T-cell (primary cell): ENCODE results near the gene RTBDN. TPM values are rescaled to one million over a fixed set of nuclear protein-coding genes. Genes with fewer than 3 reads are reported as not detected.
A peak's percentile ranks its signal among the peaks of the same experiment; 100 is the strongest.

Experiments
- ATAC-seq, 4 experiments: fragments of 200-7000 bp in 3 of 4; fragments of 150-1000 bp in 1 of 4; cut with Tn5 transposase; replicated peaks in 1 of 4; 1 replicate in 3 of 4; 2 replicates in 1 of 4; pipeline ENCODE4 v1.10.0; 2021; ENCODE audit warnings: moderate library complexity in 3 of 4, mild to moderate bottlenecking in 2 of 4, moderate number of reproducible peaks in 1 of 4
- CTCF ChIA-PET, 2 donors: fragments of 300-600 bp; sonication (Branson Sonifier 250); formaldehyde crosslinking; loops; one replicate each; lab custom pipeline; 2022; ENCODE audit warnings: antibody characterized with exemption in 2 of 2; lab: Charles Lee
- POLR2A ChIA-PET, 2 donors: fragments of 300-600 bp; sonication (Branson Sonifier 250); formaldehyde crosslinking; loops; one replicate each; lab custom pipeline; 2022; ENCODE audit warnings: antibody characterized with exemption in 2 of 2; lab: Charles Lee
- DNase-seq, 35 experiments: peaks; one replicate each; pipeline versions ENCODE4 v3.0.0 to v3.0.0-alpha.2; 2013 to 2023
- H3K27ac ChIP-seq: one replicate; pipeline ENCODE4 v1.5.1; 2013; ENCODE audit warnings: low read length
- H3K27me3 ChIP-seq, 2 experiments: replicated peaks in 1 of 2; 1 replicate in 1 of 2; 2 replicates in 1 of 2; pipeline versions ENCODE4 v1.6.1 to v1.7.0; 2013; ENCODE audit warnings: low read length in 1 of 2, mixed read lengths in 1 of 2; ENCODE audit not compliant: control insufficient read depth in 2 of 2, insufficient read depth in 2 of 2; ENCODE audit errors: extremely low read depth in 1 of 2
- H3K36me3 ChIP-seq, 2 donors: 1 replicate in 1 of 2; 2 replicates in 1 of 2; pipeline versions ENCODE4 v1.6.1 to v1.7.0; 2013; ENCODE audit warnings: low read length in 1 of 2; ENCODE audit not compliant: control insufficient read depth in 2 of 2, insufficient read depth in 1 of 2; ENCODE audit errors: extremely low read depth in 1 of 2
- H3K4me1 ChIP-seq, 2 experiments: 1 replicate in 1 of 2; 2 replicates in 1 of 2; pipeline versions ENCODE4 v1.6.1 to v1.7.0; 2013; ENCODE audit warnings: low read length in 2 of 2, mixed read lengths in 1 of 2; ENCODE audit not compliant: insufficient read depth in 2 of 2, control insufficient read depth in 1 of 2; ENCODE audit errors: extremely low read depth in 1 of 2
- H3K4me3 ChIP-seq, 2 donors: 1 replicate in 1 of 2; 2 replicates in 1 of 2; pipeline versions ENCODE4 v1.5.1 to v1.7.0; 2013; ENCODE audit warnings: mild to moderate bottlenecking in 2 of 2, low read length in 1 of 2, moderate library complexity in 1 of 2; ENCODE audit not compliant: control insufficient read depth in 1 of 2; ENCODE audit errors: extremely low read depth in 1 of 2
- H3K9me3 ChIP-seq: 2 replicates; pipeline ENCODE4 v1.7.0; 2013
- H3K27ac Mint-ChIP-seq, 2 donors: one replicate each; pipeline ENCODE4 v1.8.0; 2020 to 2021; ENCODE audit warnings: mild to moderate bottlenecking in 2 of 2, mixed read lengths in 2 of 2
- H3K27me3 Mint-ChIP-seq, 2 donors: one replicate each; pipeline ENCODE4 v1.8.0; 2021 to 2022; ENCODE audit warnings: mixed read lengths in 2 of 2
- H3K36me3 Mint-ChIP-seq: one replicate; pipeline ENCODE4 v1.8.0; 2021; ENCODE audit warnings: mixed read lengths
- H3K4me1 Mint-ChIP-seq, 3 donors: one replicate each; pipeline ENCODE4 v1.8.0; 2020 to 2022; ENCODE audit warnings: mixed read lengths in 3 of 3, mild to moderate bottlenecking in 1 of 3
- H3K4me3 Mint-ChIP-seq, 3 donors: one replicate each; pipeline ENCODE4 v1.8.0; 2020 to 2022; ENCODE audit warnings: mild to moderate bottlenecking in 3 of 3, mixed read lengths in 3 of 3, moderate library complexity in 3 of 3
- H3K9me3 Mint-ChIP-seq, 3 donors: one replicate each; pipeline ENCODE4 v1.8.0; 2020 to 2022; ENCODE audit warnings: mixed read lengths in 3 of 3
- WGBS: methylation state at CpG from one replicate; pipeline ENCODE4 v1.1.5; 2013; ENCODE audit warnings: missing lambda C conversion rate; ENCODE audit not compliant: insufficient coverage; 5-methylcytosine and 5-hydroxymethylcytosine counted together
- total RNA-seq, 35 experiments: library from RNA in 6 of 35; stranded (reverse) in 6 of 35; fragments of 120-200 nt in 1 of 35; gene quantifications; one replicate each; pipeline versions ENCODE4 v1.2.1 to v1.2.4 and lab custom pipeline; 2013 to 2026

RTBDN gene
- total RNA-seq, 5 donors from 2014 or later (not counting 1 experiment from before 2014, with no cell fraction given), result not detected

GRCh38 chr19:12797141-12797587, 37.2 kb downstream of the RTBDN start:
- Histone ChIP-seq H3K4me3 (no peak overlapping the region), H3K9me3 (no peaks in the 10 kb centered on the region), H3K27me3 (no peaks in the 10 kb centered on the region), H3K36me3 (peaks cover 0 to 21% of the 10 kb centered on the region in 2 donors), H3K27ac (no peak overlapping the region), H3K4me1 (peaks cover 25 to 51% of the 10 kb centered on the region in 2 experiments)
- ATAC-seq (no peak), DNase-seq (no peak)
- ChIA-PET POLR2A (no interaction called here), CTCF (interaction anchor here (0.6 to 3.8 kb wide), 9 partner anchors 9 to 121 kb away, joined by 3 to 48 read pairs (median 7); partner anchors contain the start of genes GET3 (in 1 of the 2) and RNASEH2A (in 1 of the 2))
- 100% methylated on average over 1 of the region's 6 CpGs for WGBS
- H3K4me3 Mint-ChIP-seq, result peak overlapping the region in 1 of 3 donors; percentile 92
- H3K27ac Mint-ChIP-seq, result no peak overlapping the region
- H3K27me3 Mint-ChIP-seq, result no peaks in the 10 kb centered on the region
- H3K4me1 Mint-ChIP-seq, result peaks cover 35 to 42% (median 39%) of the 10 kb centered on the region in 3 donors
- H3K9me3 Mint-ChIP-seq, result no peaks in the 10 kb centered on the region
- H3K36me3 Mint-ChIP-seq, result peaks cover 3% of the 10 kb centered on the region

GRCh38 chr19:12796146-12797071, 38.0 kb downstream of the RTBDN start:
- peaks cover 25 to 46% of the 10 kb centered on the region in 2 experiments for H3K4me1 ChIP-seq
- no peaks in the 10 kb centered on the region for H3K27me3 ChIP-seq
- ChIA-PET POLR2A (interaction anchor here (0.6 to 1.2 kb wide), 5 partner anchors 14 to 30 kb away, joined by 3 to 6 read pairs (median 4); no protein-coding TSS in a partner anchor), CTCF (interaction anchor here (0.6 to 3.8 kb wide), 17 partner anchors 15 to 80 kb away, joined by 3 to 48 read pairs (median 7); partner anchors contain the start of genes GET3 (in 1 of the 2) and TNPO2 (in 1 of the 2))
- H3K4me1 Mint-ChIP-seq, result peaks cover 37 to 40% (median 38%) of the 10 kb centered on the region in 3 donors
- peak overlapping the region; percentile 56 for H3K27ac ChIP-seq
- ATAC-seq, result peak in 1 of 4 experiments; percentile 6
- H3K36me3 Mint-ChIP-seq, result peaks cover 3% of the 10 kb centered on the region
- H3K27me3 Mint-ChIP-seq, result no peaks in the 10 kb centered on the region
- H3K4me3 Mint-ChIP-seq, result peak overlapping the region; percentile 68 to 92 (median 76)
- peak; percentile 45 to 90 (median 70) for DNase-seq
- peaks cover 0 to 21% of the 10 kb centered on the region in 2 donors for H3K36me3 ChIP-seq
- H3K9me3 ChIP-seq, result no peaks in the 10 kb centered on the region
- WGBS, result 14% methylated on average over 10 of the region's 18 CpGs
- peak overlapping the region; percentile 33 to 35 for H3K4me3 ChIP-seq
- H3K27ac Mint-ChIP-seq, result peak overlapping the region; percentile 92 to 96
- no peaks in the 10 kb centered on the region for H3K9me3 Mint-ChIP-seq

GRCh38 chr19:12794971-12795381, 39.4 kb downstream of the RTBDN start:
- no peaks in the 10 kb centered on the region for H3K27me3 Mint-ChIP-seq
- H3K9me3 Mint-ChIP-seq, result no peaks in the 10 kb centered on the region
- ATAC-seq (no peak), DNase-seq (no peak)
- H3K27ac Mint-ChIP-seq, result peak overlapping the region; percentile 92 to 97
- Histone ChIP-seq H3K27me3 (no peaks in the 10 kb centered on the region), H3K9me3 (no peaks in the 10 kb centered on the region), H3K4me1 (peaks cover 27 to 43% of the 10 kb centered on the region in 2 experiments), H3K36me3 (peaks cover 0 to 15% of the 10 kb centered on the region in 2 donors), H3K4me3 (no peak overlapping the region), H3K27ac (peak overlapping the region; percentile 98)
- 90% methylated on average over 5 of the region's 9 CpGs for WGBS
- ChIA-PET CTCF (interaction anchor here (0.7 to 3.8 kb wide), 8 partner anchors 8 to 118 kb away, joined by 4 to 48 read pairs (median 6); no protein-coding TSS in a partner anchor), POLR2A (interaction anchor here (0.5 to 1.0 kb wide), 3 partner anchors 12 to 70 kb away, joined by 3 to 5 read pairs (median 3); no protein-coding TSS in a partner anchor)
- peaks cover 36 to 42% (median 37%) of the 10 kb centered on the region in 3 donors for H3K4me1 Mint-ChIP-seq
- H3K4me3 Mint-ChIP-seq, result peak overlapping the region; percentile 71 to 92 (median 80)
- H3K36me3 Mint-ChIP-seq, result peaks cover 3% of the 10 kb centered on the region

DNA sequence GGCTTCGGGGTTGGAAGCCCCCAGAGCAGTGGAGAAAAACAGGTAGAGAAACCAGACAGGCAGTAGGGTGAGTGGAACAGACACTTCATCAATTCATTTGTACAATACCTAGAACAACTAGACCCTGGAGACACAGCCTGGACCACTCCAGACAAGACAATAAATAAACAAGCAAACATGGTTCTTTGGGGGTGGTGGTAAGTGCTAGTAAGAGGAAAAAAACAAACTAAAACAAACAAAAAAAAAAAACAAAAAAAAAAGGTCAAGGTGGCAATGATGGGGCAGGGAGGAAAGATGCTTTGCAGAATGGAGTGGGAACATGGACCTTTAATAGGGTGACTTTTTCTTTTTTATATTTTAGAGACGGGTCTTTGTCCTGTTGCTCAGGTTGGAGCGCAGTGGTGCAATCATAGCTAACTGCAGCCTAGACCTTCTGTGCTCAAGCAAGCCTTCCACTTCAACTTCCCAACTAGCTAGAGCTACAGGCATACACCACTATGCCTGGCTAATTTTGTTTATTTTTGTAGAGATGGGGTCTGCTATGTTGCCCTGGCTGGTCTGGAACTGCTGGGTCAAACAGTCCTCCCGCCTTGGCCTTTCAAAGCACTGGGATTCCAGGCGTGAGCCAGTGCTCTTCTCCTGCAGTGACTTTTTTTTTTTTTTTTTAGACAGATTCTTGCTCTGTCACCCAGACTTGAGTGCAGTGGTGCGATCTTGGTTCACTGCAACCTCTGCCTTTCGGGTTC, 40.0 kb downstream of the RTBDN start:
- DNase-seq (peak in 4 of 35 experiments; percentile 17 to 54 (median 41)), ATAC-seq (peak in 1 of 4 experiments; percentile 0)
- Histone ChIP-seq H3K9me3 (no peaks in the 10 kb centered on the region), H3K27ac (peak overlapping the region; percentile 98), H3K27me3 (no peaks in the 10 kb centered on the region), H3K36me3 (peaks cover 0 to 9% of the 10 kb centered on the region in 2 donors), H3K4me1 (peaks cover 27 to 43% of the 10 kb centered on the region in 2 experiments), H3K4me3 (peak overlapping the region; percentile 100)
- Mint-ChIP-seq H3K36me3 (peaks cover 3% of the 10 kb centered on the region), H3K4me1 (peaks cover 33 to 43% (median 33%) of the 10 kb centered on the region in 3 donors), H3K27me3 (no peaks in the 10 kb centered on the region), H3K27ac (peak overlapping the region; percentile 92 to 97), H3K9me3 (no peaks in the 10 kb centered on the region), H3K4me3 (peak overlapping the region; percentile 71 to 92 (median 80))
- CTCF ChIA-PET, result interaction anchor here in 1 of 2 donors (0.7 to 1.1 kb wide), 2 partner anchors 9 to 16 kb away, joined by 4 to 5 read pairs; no protein-coding TSS in a partner anchor
- 100% methylated on average over 2 of the region's 7 CpGs for WGBS
- POLR2A ChIA-PET, result interaction anchor here (0.5 to 0.6 kb wide), 3 partner anchors 30 to 1576 kb away, joined by 5 to 9 read pairs (median 8); no protein-coding TSS in a partner anchor

DNA sequence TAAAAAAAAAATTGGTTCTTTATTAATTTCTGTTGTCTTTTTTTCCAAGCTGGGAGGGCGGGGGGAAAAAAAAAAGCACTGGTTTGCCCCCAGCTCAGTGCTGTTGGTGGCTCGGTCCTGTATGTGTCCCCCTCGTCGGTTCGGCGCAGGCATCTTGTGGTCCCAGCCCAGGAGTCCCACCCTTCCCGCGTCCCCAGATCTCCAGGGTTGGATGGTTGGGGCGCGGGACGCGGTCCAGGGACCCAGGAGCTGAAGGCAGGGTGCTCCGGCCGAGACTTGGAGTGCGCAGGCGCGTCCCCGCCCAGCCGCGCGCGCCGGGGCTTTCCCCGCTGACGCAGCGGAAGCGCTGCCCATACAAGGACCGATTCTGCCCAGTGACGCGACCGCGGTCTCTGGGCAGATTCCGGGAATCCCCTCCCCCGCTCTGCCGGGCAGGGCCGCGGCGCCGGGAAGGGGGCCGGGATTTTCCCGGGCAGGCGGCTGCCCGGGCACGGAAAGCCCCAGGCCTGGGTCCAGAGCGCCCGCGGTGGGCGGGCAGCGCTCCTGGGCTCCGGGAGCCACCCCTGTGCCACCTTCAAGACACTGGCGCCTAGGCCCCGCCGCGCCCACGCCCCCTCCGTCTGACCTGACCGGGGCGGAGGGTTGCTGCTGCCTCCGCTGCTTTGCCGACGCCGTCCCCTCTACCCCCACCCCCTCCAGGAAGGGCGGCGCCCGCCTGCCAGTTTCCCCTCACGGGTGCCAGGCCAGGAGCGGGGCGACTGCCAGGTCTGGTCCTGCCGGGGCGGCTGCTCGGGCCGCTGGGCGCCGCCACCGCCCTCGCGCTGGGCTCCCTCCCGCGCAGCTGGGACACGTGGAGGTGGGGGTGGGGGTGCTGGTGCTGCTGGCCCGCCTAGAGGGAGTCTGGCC, 40.8 kb downstream of the RTBDN start:
- Mint-ChIP-seq H3K4me3 (peak overlapping the region; percentile 92), H3K9me3 (no peaks in the 10 kb centered on the region), H3K4me1 (peaks cover 38 to 50% (median 41%) of the 10 kb centered on the region in 3 donors), H3K27ac (peak overlapping the region; percentile 96 to 97), H3K36me3 (peaks cover 3% of the 10 kb centered on the region), H3K27me3 (no peaks in the 10 kb centered on the region)
- Histone ChIP-seq H3K9me3 (no peaks in the 10 kb centered on the region), H3K27me3 (no peaks in the 10 kb centered on the region), H3K4me3 (peak overlapping the region; percentile 100), H3K4me1 (peaks cover 27 to 51% of the 10 kb centered on the region in 2 experiments), H3K36me3 (peaks cover 0 to 6% of the 10 kb centered on the region in 2 donors), H3K27ac (peak overlapping the region; percentile 98)
- POLR2A ChIA-PET, result interaction anchor here (0.5 to 3.7 kb wide), 10 partner anchors 10 to 1577 kb away, joined by 4 to 45 read pairs (median 6); partner anchors contain the start of gene GET3 (in 1 of the 2)
- DNase-seq, result peak; percentile 86 to 98 (median 94)
- WGBS, result under 1% methylated on average over 51 of the region's 81 CpGs
- ATAC-seq, result peak; percentile 45 to 57 (median 55)
- CTCF ChIA-PET, result interaction anchor here (0.6 to 3.6 kb wide), 4 partner anchors 11 to 120 kb away, joined by 4 to 22 read pairs (median 12); partner anchors contain the start of gene HOOK2 (in 1 of the 2)
